Measurements from ENCODE around the gene HMG20A. TPM values are rescaled to one million over a fixed set of nuclear protein-coding genes. Genes with fewer than 3 reads are reported as not detected.

The HMG20A gene
- total RNA-seq, 2 experiments from 2014 or later, result 36.4 to 46.3 TPM

DNA sequence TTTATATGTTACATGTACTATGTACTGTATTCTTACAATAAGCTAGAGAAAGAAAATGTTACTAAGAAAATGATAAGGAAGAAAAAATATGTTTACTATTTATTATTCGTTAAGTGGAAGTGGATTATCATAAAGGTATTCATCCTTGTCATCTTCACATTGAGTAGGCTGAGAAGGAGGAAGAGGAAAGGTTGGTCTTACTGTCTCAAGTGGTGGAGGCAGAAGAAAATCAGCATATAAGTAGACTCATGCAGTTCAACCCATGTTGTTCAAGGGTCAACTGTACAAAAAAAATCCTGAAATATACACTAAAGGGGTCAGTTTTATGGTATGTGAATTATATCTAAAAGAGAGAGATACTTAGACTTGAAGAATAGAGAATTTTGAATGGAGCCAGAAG, 5.7 kb downstream of the HMG20A start:
- Mint-ChIP-seq H3K9me3 (ENCODE audit: low read depth) (no peaks in the 10 kb centered on the region), H3K27me3 (no peaks in the 10 kb centered on the region), H3K4me1 (peaks cover 60% of the 10 kb centered on the region), H3K36me3 (peaks cover 8% of the 10 kb centered on the region), H3K27ac (peak overlapping the region; percentile 21), H3K4me3 (no peak overlapping the region)
- CTCF ChIA-PET, result interaction anchor here (0.9 kb wide), 1 partner anchor 17 kb away, joined by 4 read pairs; no protein-coding TSS in a partner anchor
- no peak for DNase-seq
- ATAC-seq, result no peak

DNA sequence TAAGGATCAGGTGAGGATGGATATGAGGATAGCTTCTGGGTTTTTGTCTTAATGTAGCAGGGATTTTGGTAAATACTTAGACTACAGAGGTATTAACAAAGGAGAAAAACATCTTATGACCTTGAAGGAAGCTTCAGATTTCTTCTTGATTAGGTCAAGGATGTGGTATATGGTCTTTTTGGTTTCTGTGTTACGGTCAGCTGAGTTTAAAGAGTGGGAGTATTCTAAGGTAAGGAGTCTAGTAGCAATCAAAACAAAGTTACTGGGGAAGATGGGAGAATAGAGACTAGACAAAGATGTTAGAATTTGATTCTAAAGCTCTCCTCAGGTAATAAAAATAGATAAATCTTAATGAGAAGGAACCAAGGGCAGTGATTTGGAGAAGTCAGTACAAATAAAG, 6.2 kb downstream of the HMG20A start:
- Mint-ChIP-seq H3K36me3 (peaks cover 8% of the 10 kb centered on the region), H3K4me3 (no peak overlapping the region), H3K27me3 (no peaks in the 10 kb centered on the region), H3K9me3 (ENCODE audit: low read depth) (no peaks in the 10 kb centered on the region), H3K4me1 (peaks cover 55% of the 10 kb centered on the region), H3K27ac (peak overlapping the region; percentile 21)
- no peak for DNase-seq
- CTCF ChIA-PET, result interaction anchor here (0.9 kb wide), 2 partner anchors 11 to 17 kb away, joined by 3 to 4 read pairs; no protein-coding TSS in a partner anchor
- no peak for ATAC-seq

DNA sequence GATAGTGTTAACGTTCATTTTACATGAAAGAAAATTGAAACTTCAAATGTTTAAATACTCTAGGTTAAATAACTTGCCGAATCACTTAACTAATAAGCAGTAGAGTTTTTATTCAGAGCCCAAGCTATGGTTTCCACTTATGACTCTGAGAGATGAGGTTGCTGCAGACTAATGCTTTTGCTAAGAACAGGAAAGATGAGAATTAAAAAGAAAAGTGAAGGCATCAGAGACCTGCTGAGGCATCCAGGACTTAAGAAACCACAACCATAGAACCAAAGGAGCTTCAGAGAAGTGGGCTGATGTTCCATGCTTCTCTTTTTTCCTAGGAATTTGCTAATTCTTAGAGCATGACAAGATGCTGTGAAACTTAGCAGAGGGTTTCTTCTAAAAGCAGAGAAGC, 9.5 kb downstream of the HMG20A start:
- H3K4me3 Mint-ChIP-seq, result peak overlapping the region; percentile 7
- DNase-seq (no peak), ATAC-seq (peak; percentile 86)
- H3K27me3 Mint-ChIP-seq, result no peaks in the 10 kb centered on the region
- H3K27ac Mint-ChIP-seq, result peak overlapping the region; percentile 30
- H3K9me3 Mint-ChIP-seq (ENCODE audit: low read depth), result no peaks in the 10 kb centered on the region
- CTCF ChIA-PET, result interaction anchor here (1.1 to 2.2 kb wide), 3 partner anchors 9 to 113 kb away, joined by 3 to 16 read pairs (median 3); partner anchors contain the start of gene HMG20A
- H3K4me1 Mint-ChIP-seq, result peaks cover 39% of the 10 kb centered on the region
- peaks cover 3% of the 10 kb centered on the region for H3K36me3 Mint-ChIP-seq

- no peaks in the 10 kb centered on the region for H3K9me3 Mint-ChIP-seq (ENCODE audit: low read depth)
- no peaks in the 10 kb centered on the region for H3K27me3 Mint-ChIP-seq
- peak overlapping the region; percentile 7 for H3K4me3 Mint-ChIP-seq
- peak overlapping the region; percentile 30 for H3K27ac Mint-ChIP-seq
- ATAC-seq (no peak), DNase-seq (no peak)
- H3K36me3 Mint-ChIP-seq, result peaks cover 4% of the 10 kb centered on the region
- CTCF ChIA-PET, result interaction anchor here (1.1 to 2.2 kb wide), 3 partner anchors 9 to 113 kb away, joined by 3 to 16 read pairs (median 3); partner anchors contain the start of gene HMG20A
- peaks cover 37% of the 10 kb centered on the region for H3K4me1 Mint-ChIP-seq
These were observed 10.0 kb downstream of the HMG20A start for GRCh38 chr15:77430652-77431051.

DNA sequence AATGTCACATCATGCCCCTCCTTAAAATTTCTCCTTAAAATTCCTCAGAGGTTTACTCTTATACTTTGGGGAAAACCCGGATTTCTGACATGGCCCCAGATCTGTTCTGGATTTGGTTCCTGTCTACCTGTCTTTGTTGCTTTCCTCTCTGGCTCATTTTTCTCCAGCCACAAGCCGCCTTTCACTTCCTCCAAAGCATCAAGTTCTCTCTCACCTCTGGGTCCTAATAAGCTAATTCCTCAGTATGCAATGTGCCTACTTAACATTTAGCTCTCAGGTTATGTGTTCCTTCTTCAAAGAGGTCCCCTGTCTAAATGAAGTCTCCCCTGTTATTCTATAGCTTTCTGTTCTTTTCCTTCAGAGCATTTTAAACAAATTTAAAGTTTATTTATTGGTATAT, 16.1 kb downstream of the HMG20A start:
- no peaks in the 10 kb centered on the region for H3K9me3 Mint-ChIP-seq (ENCODE audit: low read depth)
- CTCF ChIA-PET, result no interaction called here
- H3K36me3 Mint-ChIP-seq, result peaks cover 6% of the 10 kb centered on the region
- no peak overlapping the region for H3K27ac Mint-ChIP-seq
- H3K4me1 Mint-ChIP-seq, result peaks cover 12% of the 10 kb centered on the region
- H3K27me3 Mint-ChIP-seq, result no peaks in the 10 kb centered on the region
- ATAC-seq (no peak), DNase-seq (no peak)
- no peak overlapping the region for H3K4me3 Mint-ChIP-seq

GRCh38 chr15:77437264-77437663, 16.6 kb downstream of the HMG20A start:
- ATAC-seq, result no peak
- Mint-ChIP-seq H3K27me3 (no peaks in the 10 kb centered on the region), H3K27ac (no peak overlapping the region), H3K36me3 (peaks cover 6% of the 10 kb centered on the region), H3K4me3 (no peak overlapping the region), H3K9me3 (ENCODE audit: low read depth) (no peaks in the 10 kb centered on the region), H3K4me1 (peaks cover 12% of the 10 kb centered on the region)
- CTCF ChIA-PET, result interaction anchor here (0.8 to 1.9 kb wide), 3 partner anchors 106 to 335 kb away, joined by 3 to 4 read pairs (median 3); no protein-coding TSS in a partner anchor
- DNase-seq, result no peak

GRCh38 chr15:77440378-77440999, 19.8 kb downstream of the HMG20A start:
- H3K9me3 Mint-ChIP-seq (ENCODE audit: low read depth), result no peaks in the 10 kb centered on the region
- no peak overlapping the region for H3K27ac Mint-ChIP-seq
- CTCF ChIA-PET, result interaction anchor here (1.1 to 2.2 kb wide), 3 partner anchors 8 to 417 kb away, joined by 3 to 6 read pairs (median 6); no protein-coding TSS in a partner anchor
- DNase-seq (no peak), ATAC-seq (peak; percentile 47)
- no peaks in the 10 kb centered on the region for H3K27me3 Mint-ChIP-seq
- H3K36me3 Mint-ChIP-seq, result peaks cover 6% of the 10 kb centered on the region
- peaks cover 14% of the 10 kb centered on the region for H3K4me1 Mint-ChIP-seq
- no peak overlapping the region for H3K4me3 Mint-ChIP-seq

- no peak for DNase-seq
- H3K4me1 Mint-ChIP-seq, result peaks cover 3% of the 10 kb centered on the region
- H3K27ac Mint-ChIP-seq, result no peak overlapping the region
- CTCF ChIA-PET, result interaction anchor here (0.7 kb wide), 1 partner anchor 16 kb away, joined by 3 read pairs; no protein-coding TSS in a partner anchor
- no peak overlapping the region for H3K4me3 Mint-ChIP-seq
- ATAC-seq, result no peak
- peaks cover 14% of the 10 kb centered on the region for H3K36me3 Mint-ChIP-seq
- H3K9me3 Mint-ChIP-seq (ENCODE audit: low read depth), result no peaks in the 10 kb centered on the region
- H3K27me3 Mint-ChIP-seq, result no peaks in the 10 kb centered on the region
These were observed 26.2 kb downstream of the HMG20A start for GRCh38 chr15:77446840-77447390.

- no peak for DNase-seq
- Mint-ChIP-seq H3K9me3 (ENCODE audit: low read depth) (no peaks in the 10 kb centered on the region), H3K27me3 (no peaks in the 10 kb centered on the region), H3K27ac (no peak overlapping the region), H3K4me1 (peaks cover 19% of the 10 kb centered on the region), H3K36me3 (peaks cover 14% of the 10 kb centered on the region), H3K4me3 (no peak overlapping the region)
- ATAC-seq, result no peak
- CTCF ChIA-PET, result no interaction called here
These were observed 33.6 kb downstream of the HMG20A start for GRCh38 chr15:77454265-77454664.

- Mint-ChIP-seq H3K27me3 (no peaks in the 10 kb centered on the region), H3K27ac (no peak overlapping the region), H3K36me3 (peaks cover 16% of the 10 kb centered on the region), H3K4me1 (peaks cover 19% of the 10 kb centered on the region), H3K4me3 (no peak overlapping the region), H3K9me3 (ENCODE audit: low read depth) (no peaks in the 10 kb centered on the region)
- ATAC-seq (no peak), DNase-seq (no peak)
- CTCF ChIA-PET, result no interaction called here
These were observed 34.3 kb downstream of the HMG20A start for GRCh38 chr15:77454951-77455350.

- CTCF ChIA-PET, result no interaction called here
- no peak for ATAC-seq
These were observed 35.1 kb downstream of the HMG20A start for GRCh38 chr15:77455696-77456321.

DNA sequence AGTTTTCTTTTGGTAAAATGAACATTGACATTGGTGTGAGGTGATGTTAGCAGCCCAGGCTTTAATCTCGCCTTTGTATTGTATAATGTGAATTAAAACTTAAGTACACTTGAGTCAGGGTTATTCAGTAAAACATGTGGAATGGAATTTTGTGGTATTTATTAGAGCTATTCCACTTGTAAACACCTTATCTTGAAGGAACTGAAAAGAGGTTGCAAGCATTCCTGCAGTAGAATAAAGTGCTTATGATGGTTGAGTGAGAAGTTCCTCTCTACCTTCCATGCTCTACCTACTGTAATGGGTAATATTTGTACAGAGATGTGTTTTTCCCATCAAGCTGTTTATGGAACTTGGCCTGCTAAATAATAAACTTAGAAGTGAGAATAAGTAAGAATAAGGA, 36.1 kb downstream of the HMG20A start:
- peaks cover 19% of the 10 kb centered on the region for H3K4me1 Mint-ChIP-seq
- H3K27ac Mint-ChIP-seq, result no peak overlapping the region
- CTCF ChIA-PET, result no interaction called here
- H3K4me3 Mint-ChIP-seq, result no peak overlapping the region
- H3K27me3 Mint-ChIP-seq, result no peaks in the 10 kb centered on the region
- H3K36me3 Mint-ChIP-seq, result peaks cover 20% of the 10 kb centered on the region
- no peak for ATAC-seq
- no peak for DNase-seq
- no peaks in the 10 kb centered on the region for H3K9me3 Mint-ChIP-seq (ENCODE audit: low read depth)

More at GRCh38 chr15:77455696-77456321, 35.1 kb downstream of the HMG20A start:
- H3K36me3 Mint-ChIP-seq, result peaks cover 20% of the 10 kb centered on the region
- H3K27me3 Mint-ChIP-seq, result no peaks in the 10 kb centered on the region
- no peak for DNase-seq
- H3K9me3 Mint-ChIP-seq (ENCODE audit: low read depth), result no peaks in the 10 kb centered on the region
- no peak overlapping the region for H3K4me3 Mint-ChIP-seq
- H3K4me1 Mint-ChIP-seq, result peaks cover 19% of the 10 kb centered on the region
- H3K27ac Mint-ChIP-seq, result no peak overlapping the region

DNA sequence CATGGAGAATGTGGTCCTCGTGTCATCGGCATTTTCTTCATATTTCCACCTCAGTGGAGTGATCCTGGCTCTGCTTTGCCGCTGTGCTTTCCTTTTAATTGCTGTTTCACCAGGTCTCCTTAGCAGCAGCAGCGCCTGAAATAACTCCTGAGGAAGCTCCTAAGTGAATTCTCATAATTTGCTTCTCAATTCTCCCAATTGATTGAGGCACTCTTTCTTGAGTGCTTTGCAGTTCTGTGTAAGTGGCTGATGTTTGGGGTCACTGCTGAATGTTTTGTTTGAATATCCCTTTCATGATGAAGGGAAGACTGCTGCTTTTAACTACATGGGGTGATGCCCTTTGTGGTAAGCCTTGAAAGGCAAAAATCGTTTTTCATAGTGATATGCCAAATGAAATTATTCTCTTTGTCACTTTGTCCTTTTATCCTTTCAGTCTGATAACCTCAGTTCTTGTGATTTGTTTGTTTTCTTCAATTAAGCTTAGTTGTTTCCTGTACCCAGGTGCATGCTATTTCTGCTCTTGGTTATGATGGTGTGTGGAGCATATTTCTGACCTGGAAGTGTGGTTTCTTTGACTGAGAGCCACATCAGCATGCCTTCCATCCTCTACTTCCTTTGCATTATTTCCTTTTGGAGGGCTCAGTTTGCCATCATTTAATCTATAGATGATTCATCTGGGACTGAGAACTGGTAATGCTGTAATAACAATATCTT, 36.7 kb downstream of the HMG20A start:
- H3K4me1 Mint-ChIP-seq, result peaks cover 19% of the 10 kb centered on the region
- CTCF ChIA-PET, result no interaction called here
- peaks cover 18% of the 10 kb centered on the region for H3K36me3 Mint-ChIP-seq
- ATAC-seq (peak; percentile 47), DNase-seq (no peak)
- H3K4me3 Mint-ChIP-seq, result no peak overlapping the region
- H3K27me3 Mint-ChIP-seq, result no peaks in the 10 kb centered on the region
- H3K9me3 Mint-ChIP-seq (ENCODE audit: low read depth), result no peaks in the 10 kb centered on the region
- peak overlapping the region; percentile 29 for H3K27ac Mint-ChIP-seq
